Right renal pelvis (tissue), 4 donors: ENCODE measurements around the gene IGF2BP2. TPM values are rescaled to one million over a fixed set of nuclear protein-coding genes. Genes with fewer than 3 reads are reported as not detected.

Source experiments
- DNase-seq, 4 donors: peaks; one replicate each; pipeline ENCODE4 v3.0.0-alpha.2; 2013; ENCODE audit warnings: low read depth in 4 of 4, low spot score in 3 of 4, missing footprints in 1 of 4
- polyA plus RNA-seq, 4 donors: library from polyadenylated mRNA; unstranded; fragments of 120-200 nt; gene quantifications; one replicate each; pipeline ENCODE4 v1.2.1, GENCODE V29; 2013; ENCODE audit not compliant: insufficient read length in 4 of 4

IGF2BP2 gene
- polyA plus RNA-seq, 4 donors: 88.9 to 109 (median 94.8) TPM

DNA sequence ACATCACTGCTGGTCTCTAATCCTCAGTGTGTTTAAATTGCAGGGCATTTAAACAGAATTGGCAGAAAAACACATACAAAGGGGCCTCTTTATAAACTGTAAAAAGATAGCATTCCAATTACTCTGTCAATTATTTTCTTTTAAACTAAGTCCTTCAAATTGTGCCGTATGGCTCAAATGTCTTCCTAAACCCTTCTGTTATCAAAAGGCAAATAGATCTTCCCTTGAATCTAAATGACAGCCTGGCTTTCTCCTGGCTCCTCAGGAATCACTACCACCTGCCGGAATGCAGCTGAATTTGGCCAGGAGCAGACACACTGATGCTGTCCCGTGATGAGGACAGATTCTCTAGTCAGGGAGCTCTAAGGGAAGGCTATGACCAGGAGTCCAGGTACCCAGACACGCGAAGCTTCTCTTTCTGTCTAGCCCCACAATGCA lies 85.6 kb downstream of the IGF2BP2 start:
- DNase-seq: no peak

DNA sequence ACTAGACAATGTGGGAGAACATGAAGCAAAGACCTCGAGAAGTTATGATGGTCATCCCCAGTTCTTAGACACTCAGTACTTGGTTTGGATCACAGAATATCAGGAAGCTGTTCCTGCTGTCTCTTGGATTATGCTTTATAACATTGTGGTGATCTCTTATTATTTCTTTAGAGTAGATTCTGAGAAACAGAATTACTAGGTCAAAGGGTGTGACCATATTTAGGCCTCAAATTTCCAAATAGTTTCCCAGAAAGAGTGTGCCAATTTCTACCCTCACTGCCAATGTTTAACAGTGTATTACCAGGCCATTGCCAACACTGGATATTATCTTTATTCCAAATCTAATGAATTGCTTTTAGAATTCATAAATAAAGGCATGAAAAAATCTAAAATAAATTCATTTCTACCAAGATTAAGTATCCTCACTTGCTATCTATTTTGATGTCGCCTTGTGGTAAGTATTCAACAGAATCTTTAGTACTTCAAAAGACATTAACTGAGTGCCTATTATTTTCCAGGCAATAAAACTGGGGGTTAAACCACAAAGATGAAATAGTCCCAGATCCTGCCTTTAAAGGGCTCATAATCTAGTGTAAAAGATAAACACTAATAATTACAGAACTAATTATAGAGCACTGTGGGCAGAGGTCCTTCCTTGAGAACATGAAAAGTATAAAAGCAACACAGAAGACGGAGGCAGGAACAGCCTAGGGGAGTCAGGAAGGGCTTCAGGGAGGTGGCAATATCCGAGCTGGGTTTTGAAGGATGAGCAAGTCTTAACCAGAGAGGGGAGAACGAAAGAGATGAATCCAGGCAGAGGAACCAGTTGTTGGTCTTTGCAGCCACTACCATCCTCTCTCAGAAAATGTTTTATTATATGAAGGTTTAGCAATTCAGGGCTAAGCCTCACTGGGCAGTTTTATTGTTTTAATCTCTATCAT lies 86.8 kb downstream of the IGF2BP2 start:
- DNase-seq: no peak

GRCh38 chr3:185737020-185737419 lies 87.8 kb downstream of the IGF2BP2 start:
- DNase-seq: no peak

- no peak for DNase-seq
Measured at GRCh38 chr3:185734725-185735096, 90.1 kb downstream of the IGF2BP2 start.

DNA sequence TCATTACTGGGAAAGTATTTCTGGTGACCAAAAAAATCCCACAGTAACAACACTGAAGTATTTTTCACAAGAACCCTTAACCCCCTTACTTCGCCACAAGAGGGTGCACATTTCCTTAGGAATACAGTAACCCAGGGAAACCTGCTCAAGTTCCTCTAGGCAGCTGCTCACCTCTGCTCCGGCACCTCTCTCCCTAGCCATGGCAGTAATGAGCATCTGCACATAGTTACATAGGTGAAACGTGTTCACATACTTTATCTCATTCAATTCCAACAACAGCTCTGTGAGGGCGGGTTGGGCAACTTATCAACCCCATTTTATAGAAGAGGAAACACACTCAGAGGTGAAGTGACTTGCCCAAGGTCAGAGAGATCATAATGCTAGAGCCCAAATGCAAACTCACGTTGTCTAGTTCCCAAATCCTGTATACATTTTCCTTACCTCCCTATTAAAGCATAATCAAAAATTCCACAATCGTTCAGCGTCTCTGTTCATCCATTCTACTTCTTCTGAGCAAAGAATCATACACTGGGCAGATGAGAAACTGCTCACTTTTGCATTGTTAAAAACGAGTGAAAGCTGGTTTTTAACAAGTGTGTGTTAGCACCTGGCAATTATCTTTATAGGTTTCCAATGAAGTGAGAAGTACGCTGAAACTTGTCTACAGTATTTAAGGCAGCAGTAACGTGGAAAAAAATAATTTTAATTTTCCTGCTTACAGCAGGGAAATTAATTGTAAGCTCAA lies 90.7 kb downstream of the IGF2BP2 start:
- DNase-seq: peak in 1 of 4 donors; percentile 25

DNA sequence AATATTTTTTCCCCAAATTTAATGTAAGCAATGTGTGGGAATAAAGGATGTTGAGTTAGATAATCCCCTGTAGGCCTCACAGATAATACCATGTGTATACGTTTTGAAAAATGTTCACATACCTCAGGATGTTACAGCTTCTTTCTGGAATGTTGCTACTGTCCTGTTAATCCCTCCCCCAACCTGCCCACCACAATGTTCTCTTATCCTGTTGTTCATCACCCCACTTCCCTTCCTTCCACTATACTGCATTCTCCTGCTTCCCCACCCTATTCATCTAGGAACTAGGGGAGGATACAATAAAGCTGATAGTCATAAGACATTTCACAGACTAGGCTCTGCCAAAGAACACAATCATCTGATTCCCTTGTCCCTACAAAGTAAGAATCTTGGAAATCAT lies 92.1 kb downstream of the IGF2BP2 start:
- no peak for DNase-seq

- no peak for DNase-seq
Measured at GRCh38 chr3:185730550-185730949, 94.3 kb downstream of the IGF2BP2 start.

DNA sequence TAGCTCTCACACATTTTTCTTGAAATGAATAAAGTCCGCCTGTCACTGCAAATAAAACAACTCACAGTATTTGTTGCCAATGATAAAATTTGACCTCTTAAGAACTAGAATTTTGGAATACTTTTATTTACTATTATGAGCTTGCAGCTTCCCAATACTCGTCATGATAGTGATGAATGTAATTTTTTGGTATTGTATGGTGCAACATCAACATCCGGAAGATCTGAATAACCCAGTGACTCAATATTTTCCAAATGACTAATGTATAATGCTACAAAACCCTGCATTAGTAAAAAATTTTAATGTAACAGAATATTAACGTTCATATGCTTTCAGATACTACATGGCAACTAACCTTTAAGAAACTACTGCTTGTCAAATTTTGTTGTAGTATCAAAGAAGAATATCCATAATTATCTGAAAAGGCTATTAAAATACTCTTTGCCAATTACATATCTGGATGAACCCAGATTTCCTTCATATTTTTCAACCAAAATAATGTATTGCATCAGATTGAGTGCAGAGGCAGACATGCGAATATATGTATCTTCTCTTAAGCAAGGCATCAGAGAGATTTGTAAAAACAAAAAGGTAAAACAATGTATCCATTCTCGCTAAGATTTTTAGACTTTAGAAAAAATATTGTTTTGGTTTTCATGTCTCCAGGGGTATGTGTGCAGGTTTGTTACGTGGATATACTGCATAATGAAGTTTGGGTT lies 95.3 kb downstream of the IGF2BP2 start:
- DNase-seq: no peak

GRCh38 chr3:185728630-185729336 lies 96.1 kb downstream of the IGF2BP2 start:
- no peak for DNase-seq

DNA sequence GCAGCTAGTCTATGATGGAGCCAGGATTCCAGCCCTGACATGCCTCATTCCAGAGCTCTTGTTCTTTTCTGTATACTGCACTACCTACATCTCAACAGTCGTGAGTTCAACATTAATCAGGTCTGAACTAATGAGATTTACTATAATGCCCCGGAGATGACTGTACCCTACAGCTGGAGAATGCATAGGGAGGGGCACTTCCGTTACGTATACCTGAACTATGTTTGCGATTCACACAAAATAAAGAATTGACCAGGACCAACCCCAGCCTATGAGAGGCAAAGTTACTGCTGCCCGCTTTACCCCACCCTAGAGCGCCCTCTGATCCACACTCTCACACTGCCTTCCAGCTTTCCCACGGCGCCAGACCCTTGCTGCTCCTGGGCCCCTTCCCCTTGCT lies 97.0 kb downstream of the IGF2BP2 start:
- no peak for DNase-seq

DNA sequence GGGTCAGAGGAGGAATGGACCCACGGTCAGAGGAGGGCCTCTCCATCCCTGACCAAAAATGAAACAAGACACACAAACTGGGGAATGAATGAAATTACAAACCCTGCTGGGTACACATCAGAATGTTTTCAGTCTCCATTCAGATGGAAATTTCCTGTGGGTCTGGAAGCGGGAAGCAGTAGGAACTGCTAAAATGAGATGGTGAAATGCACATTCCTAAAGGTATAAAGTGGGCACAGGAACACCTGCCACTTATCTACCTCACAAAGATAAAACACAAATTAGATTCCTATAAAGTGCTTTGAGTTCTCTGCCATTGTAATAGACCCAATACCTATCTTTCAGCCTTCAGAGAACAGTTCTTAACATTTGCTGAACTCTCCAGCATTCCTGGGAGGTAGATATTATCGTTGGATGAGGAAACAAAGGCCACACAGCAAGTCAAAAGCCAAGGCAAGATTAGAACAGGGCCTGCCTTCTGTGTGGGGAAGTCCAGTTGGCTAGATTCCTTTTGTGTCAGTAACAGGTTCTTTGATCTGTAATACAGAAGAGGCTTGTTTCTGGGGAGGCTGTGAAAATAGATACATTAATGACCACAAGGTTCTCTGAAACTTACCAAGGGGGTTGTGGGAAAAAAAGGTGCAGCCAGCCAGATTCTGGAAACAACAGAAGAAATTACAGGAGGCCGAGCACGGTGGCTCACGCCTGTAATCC lies 98.4 kb downstream of the IGF2BP2 start:
- DNase-seq: no peak

DNA sequence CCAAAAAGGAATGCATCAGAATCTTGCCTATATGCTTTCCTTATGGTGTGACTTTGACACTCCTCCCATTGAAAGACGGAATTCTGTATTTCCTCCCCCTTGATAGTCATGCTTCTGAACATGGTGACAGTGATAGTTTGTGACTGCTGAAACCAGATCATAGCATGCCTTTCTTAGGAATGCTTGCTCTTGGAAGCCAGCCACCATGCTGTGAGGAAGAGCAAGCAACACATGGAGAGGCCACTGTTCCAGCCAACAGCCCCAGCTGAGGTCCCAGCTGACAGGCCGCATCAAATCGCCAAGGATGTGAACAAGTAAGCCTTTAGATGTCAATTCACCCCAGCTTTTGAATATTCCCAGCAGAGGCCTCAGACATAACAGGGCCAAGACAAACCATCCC lies 100.1 kb downstream of the IGF2BP2 start:
- no peak for DNase-seq

DNA sequence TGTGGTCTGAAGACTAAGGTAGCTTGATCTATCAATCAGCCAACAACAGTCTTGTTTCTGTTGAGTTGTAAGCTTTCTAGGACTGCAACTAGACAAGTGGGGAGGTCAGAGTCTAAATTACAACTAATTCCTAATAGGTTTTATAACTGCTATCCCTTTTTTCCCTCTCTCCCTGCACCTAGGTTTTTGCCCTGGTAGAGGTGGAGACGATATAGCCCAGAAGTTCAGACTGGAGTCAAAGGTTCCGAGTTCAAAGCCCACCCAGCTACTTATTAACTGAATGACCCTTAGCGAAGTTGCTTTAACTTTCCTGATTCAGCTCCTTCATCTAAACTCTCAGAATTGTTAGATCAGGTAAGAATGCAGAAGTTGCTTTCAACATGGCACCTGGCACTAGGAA lies 100.6 kb downstream of the IGF2BP2 start:
- DNase-seq: no peak

DNA sequence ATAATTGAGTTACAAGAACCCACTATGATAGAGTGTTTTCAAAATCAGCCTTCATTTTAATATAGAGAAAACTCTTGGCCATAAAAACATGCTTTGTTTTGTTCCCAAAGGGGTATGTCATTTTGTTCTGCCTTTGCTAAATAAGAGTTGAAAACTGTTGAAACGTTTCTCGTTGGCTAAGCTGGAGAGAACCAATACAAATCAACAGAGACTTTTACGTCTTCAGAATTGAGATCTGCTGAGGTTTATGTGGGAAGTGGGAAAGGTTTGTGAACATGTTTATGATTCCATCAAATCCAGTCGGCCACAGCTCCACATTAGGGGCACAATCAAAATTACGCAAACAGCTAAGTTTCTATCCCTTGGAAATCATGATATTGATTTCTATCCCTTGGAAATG lies 102.0 kb downstream of the IGF2BP2 start:
- DNase-seq: no peak

DNA sequence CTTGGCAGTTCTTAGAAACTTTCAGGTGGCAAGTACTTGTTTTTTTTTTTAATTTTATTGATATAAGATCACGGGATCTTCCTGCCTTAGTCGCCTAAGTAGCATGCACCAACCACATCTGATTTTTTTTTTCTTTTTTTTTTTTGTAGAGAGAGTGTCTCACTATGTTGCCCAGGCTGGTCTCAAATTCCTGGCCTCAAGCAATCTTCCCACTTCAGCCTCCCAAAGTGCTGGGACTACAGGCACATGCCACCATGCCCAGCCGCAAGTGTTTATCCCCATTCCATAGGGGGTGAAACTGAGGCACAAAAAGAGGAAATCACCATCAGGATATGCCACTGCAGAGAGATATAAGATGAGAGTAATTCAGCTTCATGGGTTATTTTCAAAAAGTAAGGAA lies 102.9 kb downstream of the IGF2BP2 start:
- DNase-seq: no peak

DNA sequence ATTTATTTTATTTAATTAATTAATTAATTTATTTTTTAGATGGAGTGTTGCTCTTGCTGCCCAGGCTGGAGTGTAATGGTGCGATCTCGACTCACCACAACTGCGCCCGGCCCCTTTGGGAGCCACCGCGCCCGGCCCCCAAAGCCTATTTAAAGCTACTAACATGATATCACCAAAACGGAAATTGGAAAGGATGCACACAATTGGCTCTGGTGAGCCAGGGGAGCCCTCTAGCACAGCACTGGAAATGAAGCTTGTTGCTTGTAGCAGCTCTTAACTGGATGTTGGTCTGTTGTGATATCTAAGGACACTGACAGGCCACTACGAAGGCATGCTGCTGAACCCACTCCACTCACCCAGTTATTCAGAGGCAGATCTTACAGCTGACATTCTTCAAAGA lies 104.5 kb downstream of the IGF2BP2 start:
- DNase-seq: no peak

- DNase-seq: no peak
Measured at GRCh38 chr3:185718736-185719593, 105.9 kb downstream of the IGF2BP2 start.

DNA sequence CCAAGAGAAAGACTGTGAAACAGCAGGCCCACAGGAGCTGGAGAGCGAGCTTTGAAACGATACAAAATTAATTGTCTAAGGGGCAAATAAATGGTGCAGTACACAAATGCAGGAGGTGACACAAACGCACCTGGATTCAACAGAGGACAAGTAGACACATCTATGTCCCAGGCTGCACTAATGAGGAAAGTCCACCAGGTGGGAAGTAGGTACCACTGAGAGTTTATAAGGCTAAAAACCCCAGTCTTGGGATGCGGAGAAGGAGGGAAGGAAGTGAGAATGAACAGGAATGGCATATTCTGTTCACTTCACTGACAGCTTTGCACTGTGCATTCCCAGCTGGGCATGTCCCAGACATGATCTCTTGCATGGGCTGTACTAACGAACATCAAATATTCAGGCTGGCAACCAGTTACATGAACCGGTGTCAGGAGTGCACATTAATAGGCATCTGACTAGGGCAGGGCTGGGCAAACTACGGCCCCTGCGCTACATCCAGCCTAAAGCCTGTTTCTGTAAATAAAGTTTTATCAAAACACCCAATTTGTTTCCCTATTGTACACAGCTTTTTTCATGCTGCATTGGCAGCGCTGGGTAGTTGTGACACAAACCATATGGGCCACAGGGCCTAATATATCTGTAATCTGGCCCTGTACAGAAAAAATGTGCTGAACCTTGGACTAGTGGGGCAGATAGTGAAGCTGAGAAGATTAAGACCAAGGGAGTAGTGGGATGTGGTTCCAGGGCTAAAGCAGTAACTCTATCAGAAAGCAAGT lies 107.0 kb downstream of the IGF2BP2 start:
- DNase-seq: no peak
